ENCODE results near the gene UGT1A6.
"Not testable (repeated sequence)": the region's sequence is repeated elsewhere in the genome, so short reads cannot be mapped to it uniquely, and the experiment has no call there.

UGT1A6 gene

GRCh38 chr2:233691443-233692433 is 952 bp upstream of the UGT1A6 start:
- DNase-seq (ENCODE audit: low read depth) = no peak

GRCh38 chr2:233693963-233694362 is 1.3 kb downstream of the UGT1A6 start:
- TF ChIP-seq CTCF (IDR thresholded peaks at IDR 0.05; ENCODE audit: insufficient read depth, low read depth, low read length, missing control alignments) = no peak
- DNase-seq (ENCODE audit: low read depth) = no peak
- no peak overlapping the region for H3K4me3 ChIP-seq (ENCODE audit: low read depth, low read length)

More at GRCh38 chr2:233691443-233692433, 952 bp upstream of the UGT1A6 start:
- no peak for TF ChIP-seq CTCF (IDR thresholded peaks at IDR 0.05; ENCODE audit: insufficient read depth, low read depth, low read length, missing control alignments)
- H3K4me3 ChIP-seq (ENCODE audit: low read depth, low read length) = no peak overlapping the region

GRCh38 chr2:233698740-233699139 is 6.0 kb downstream of the UGT1A6 start:
- no peak overlapping the region for H3K4me3 ChIP-seq (ENCODE audit: low read depth, low read length)
- TF ChIP-seq CTCF (IDR thresholded peaks at IDR 0.05; ENCODE audit: insufficient read depth, low read depth, low read length, missing control alignments) = no peak
- no peak for DNase-seq (ENCODE audit: low read depth)

GRCh38 chr2:233699424-233700027 is 6.8 kb downstream of the UGT1A6 start:
- H3K4me3 ChIP-seq (ENCODE audit: low read depth, low read length) = no peak overlapping the region
- no peak for TF ChIP-seq CTCF (IDR thresholded peaks at IDR 0.05; ENCODE audit: insufficient read depth, low read depth, low read length, missing control alignments)
- DNase-seq (ENCODE audit: low read depth) = no peak

- no peak for TF ChIP-seq CTCF (IDR thresholded peaks at IDR 0.05; ENCODE audit: insufficient read depth, low read depth, low read length, missing control alignments)
- H3K4me3 ChIP-seq (ENCODE audit: low read depth, low read length) = no peak overlapping the region
- no peak for DNase-seq (ENCODE audit: low read depth)
Measured at GRCh38 chr2:233700028-233700635, 7.4 kb downstream of the UGT1A6 start.

GRCh38 chr2:233700842-233701241 is 8.2 kb downstream of the UGT1A6 start:
- not testable (repeated sequence) for H3K4me3 ChIP-seq (ENCODE audit: low read depth, low read length); DNase-seq (ENCODE audit: low read depth)

- no peak overlapping the region for H3K4me3 ChIP-seq (ENCODE audit: low read depth, low read length)
- no peak for TF ChIP-seq CTCF (IDR thresholded peaks at IDR 0.05; ENCODE audit: insufficient read depth, low read depth, low read length, missing control alignments)
- DNase-seq (ENCODE audit: low read depth) = no peak
Measured at GRCh38 chr2:233702238-233702637, 9.5 kb downstream of the UGT1A6 start.
